GM12878 (cell line): ENCODE results near the gene PIP4K2B. TPM values are rescaled to one million over a fixed set of nuclear protein-coding genes. Genes with fewer than 3 reads are reported as not detected.

Source experiments
- ATAC-seq: fragments of 200-7000 bp; cut with Tn5 transposase; 3 replicates; pipeline ENCODE4 v1.9.1; 2020; ENCODE audit warnings: mild to moderate bottlenecking, moderate library complexity
- BruUV-seq: library from RNA; stranded (reverse); fragments of 400-500 nt; replicated peaks from 2 replicates; lab custom pipeline; 2021; lab: Mats Ljungman, UMichigan
- CTCF ChIA-PET: fragments of 300-600 bp; sonication (Branson Sonifier 250); formaldehyde crosslinking; extraction: SDS; loops from one replicate; lab custom pipeline; 2021; ENCODE audit warnings: inconsistent platforms; lab: Yijun Ruan, JAX
- POLR2A ChIA-PET: fragments of 350-600 bp; formaldehyde crosslinking; extraction: SDS; loops from one replicate; lab custom pipeline; 2021; ENCODE audit warnings: inconsistent platforms; lab: Charles Lee
- RAD21 ChIA-PET: fragments of 300-600 bp; sonication (Branson Sonifier 250); formaldehyde crosslinking; loops from one replicate; lab custom pipeline; 2023; ENCODE audit warnings: antibody characterized with exemption; ENCODE audit not compliant: unreplicated experiment; lab: Charles Lee
- SMC1A ChIA-PET: fragments of 300-600 bp; sonication (Branson Sonifier 250); formaldehyde crosslinking; loops from one replicate; lab custom pipeline; 2023; ENCODE audit not compliant: unreplicated experiment, uncharacterized antibody; lab: Charles Lee
- DNase-seq: peaks from one replicate; pipeline ENCODE4 v3.0.0-alpha.2; 2011; ENCODE audit warnings: low read depth, low spot score
- FAIRE-seq: peaks from 3 replicates; lab custom pipeline; 2011; peaks lifted over from hg19 to GRCh38; lab: Jason Lieb, UNC
- H2AFZ ChIP-seq: 2 replicates; pipeline ENCODE4 v1.6.0; 2011; ENCODE audit warnings: low read depth, low read length, control low read depth; ENCODE audit not compliant: control insufficient read depth
- H3K27ac ChIP-seq: 2 replicates; pipeline ENCODE4 v1.5.1; 2011; ENCODE audit warnings: control low read depth; ENCODE audit not compliant: control insufficient read depth, insufficient read depth
- H3K27me3 ChIP-seq, 2 experiments: replicated peaks in 1 of 2; 2 replicates each; pipeline versions ENCODE4 v1.6.0 to v1.6.1; 2011; ENCODE audit warnings: low read length in 1 of 2; ENCODE audit not compliant: control insufficient read depth in 2 of 2, insufficient read depth in 2 of 2
- H3K36me3 ChIP-seq, 2 experiments: 2 replicates each; pipeline ENCODE4 v1.5.1; 2011; ENCODE audit warnings: low read length in 1 of 2; ENCODE audit not compliant: control insufficient read depth in 2 of 2, insufficient read depth in 2 of 2
- H3K4me1 ChIP-seq: 2 replicates; pipeline ENCODE4 v1.6.1; 2011; ENCODE audit warnings: mild to moderate bottlenecking, low read length, moderate library complexity, mixed read lengths; ENCODE audit not compliant: control insufficient read depth, insufficient read depth
- H3K4me2 ChIP-seq: 2 replicates; pipeline ENCODE4 v1.6.0; 2011; ENCODE audit warnings: control low read depth; ENCODE audit not compliant: control insufficient read depth, insufficient read depth
- H3K4me3 ChIP-seq: fragments of 200-600 bp; sonication (generic); 2 replicates; pipeline ENCODE4 v1.5.1; 2016
- H3K79me2 ChIP-seq: 2 replicates; pipeline ENCODE4 v1.6.0; 2011; ENCODE audit warnings: low read length; ENCODE audit not compliant: control insufficient read depth, insufficient read depth
- H3K9ac ChIP-seq: 2 replicates; pipeline ENCODE4 v1.8.0; 2011; ENCODE audit warnings: low read length, control low read depth, mixed read lengths; ENCODE audit not compliant: control insufficient read depth, insufficient read depth
- H3K9me3 ChIP-seq: replicated peaks from 3 replicates; pipeline ENCODE4 v1.5.1; 2011; ENCODE audit warnings: mild to moderate bottlenecking, low read length; ENCODE audit not compliant: control insufficient read depth, insufficient read depth
- H4K20me1 ChIP-seq: 2 replicates; pipeline ENCODE4 v1.6.0; 2011; ENCODE audit not compliant: control insufficient read depth, insufficient read depth
- CEBPB ChIP-seq, 2 experiments: fragments of 150-350 bp in 1 of 2; IDR thresholded peaks; 2 replicates each; pipeline ENCODE4 v1.6.1; 2012 to 2014; ENCODE audit warnings: low read depth in 2 of 2, low read length in 2 of 2, borderline replicate concordance in 1 of 2, inconsistent platforms in 1 of 2
- EZH2 ChIP-seq: IDR thresholded peaks from 2 replicates; pipeline ENCODE4 v1.6.1; 2012; ENCODE audit warnings: low read depth, mild to moderate bottlenecking, control low read depth, inconsistent platforms, low read length, borderline replicate concordance; ENCODE audit not compliant: control insufficient read depth
- NR2C1 ChIP-seq: fragments of 450-650 bp; IDR thresholded peaks from 2 replicates; pipeline ENCODE4 v1.6.1; 2017; ENCODE audit warnings: antibody characterized with exemption, mild to moderate bottlenecking, moderate library complexity
- PBX3 ChIP-seq: IDR thresholded peaks from 2 replicates; pipeline ENCODE4 v1.6.1; 2011; ENCODE audit warnings: mild to moderate bottlenecking, low read depth, low read length, moderate library complexity; ENCODE audit not compliant: insufficient replicate concordance
- ZBED1 ChIP-seq: IDR thresholded peaks from 2 replicates; pipeline ENCODE4 v1.6.1; 2016; ENCODE audit warnings: borderline replicate concordance
- ZBTB40 ChIP-seq: fragments of 450-650 bp; IDR thresholded peaks from 2 replicates; pipeline ENCODE4 v1.6.1; 2016; ENCODE audit warnings: mild to moderate bottlenecking, moderate library complexity, borderline replicate concordance
- ZNF384 ChIP-seq: IDR thresholded peaks from 2 replicates; pipeline ENCODE4 v1.6.1; 2012; ENCODE audit warnings: low read depth, mild to moderate bottlenecking, low read length, improper control_type of control experiment, borderline replicate concordance
- ZNF622 ChIP-seq: fragments of 450-650 bp; IDR thresholded peaks from 2 replicates; pipeline ENCODE4 v1.6.1; 2017; ENCODE audit warnings: mild to moderate bottlenecking, inconsistent platforms
- WGBS: methylation state at CpG from one replicate; pipeline ENCODE4 v1.1.6; 2016; ENCODE audit warnings: low lambda C conversion rate; ENCODE audit not compliant: insufficient replicate concordance, insufficient coverage; ENCODE audit errors: missing lambda C conversion rate; 5-methylcytosine and 5-hydroxymethylcytosine counted together
- in situ Hi-C: fragments of 300-500 bp; cut with MboI; formaldehyde crosslinking; loops from 9 replicates; pipeline ENCODE4 v1.14.3; 2018; ENCODE audit warnings: mixed read lengths
- intact Hi-C: fragments of 100-400 bp; cut with micrococcal nuclease; formaldehyde crosslinking; loops from one replicate; pipeline ENCODE4 v1.14.2; 2022; ENCODE audit not compliant: unreplicated experiment
- polyA plus RNA-seq, 11 experiments: library from polyadenylated mRNA; depleted of rRNA in 4 of 11; unstranded in 6 of 11; stranded (reverse) in 5 of 11; fragments of >200 nt; fragmentation: Nextera tagmentation in 4 of 11; fragmentation: Illumina TruSeq in 1 of 11; extraction: Ambion mirVana in 4 of 11; extraction: Trizol in 1 of 11; gene quantifications; 1 replicate in 1 of 11; 2 replicates in 10 of 11; pipeline versions ENCODE4 v1.2.1 to v1.2.3, GENCODE V29; 2011 to 2016; ENCODE audit warnings: inconsistent platforms in 2 of 11, missing spikeins in 2 of 11, low read depth in 1 of 11
- total RNA-seq, 4 experiments: library from RNA; depleted of rRNA in 3 of 4; stranded (reverse); fragments of >200 nt in 3 of 4; fragmentation: Illumina TruSeq in 1 of 4; extraction: Trizol in 1 of 4; gene quantifications; 2 replicates each; pipeline versions ENCODE4 v1.2.1 to v1.2.3, GENCODE V29; 2013 to 2021

Gene PIP4K2B
- total and polyA plus RNA-seq, 10 of the 15 experiments (the other 5 are each of a cell fraction or from before 2014, with no cell fraction given): 3.8 to 30.3 (median 18.2) TPM

- FAIRE-seq: no peak
- ChIA-PET POLR2A (interaction anchor here (0.5 to 2.1 kb wide), 5 partner anchors 25 to 665 kb away, joined by 3 to 19 read pairs (median 4); partner anchors contain the start of gene EPOP), SMC1A (interaction anchor here (1.1 to 2.3 kb wide), 4 partner anchors 52 to 174 kb away, joined by 3 to 27 read pairs (median 4); no protein-coding TSS in a partner anchor), CTCF (interaction anchor here (0.6 to 3.3 kb wide), 15 partner anchors 12 to 174 kb away, joined by 3 to 56 read pairs (median 4); partner anchors contain the start of genes EPOP, PCGF2 and PIP4K2B), RAD21 (interaction anchor here (0.8 to 3.6 kb wide), 4 partner anchors 20 to 174 kb away, joined by 3 to 32 read pairs (median 12); partner anchors contain the start of genes EPOP, MLLT6 and PSMB3)
- WGBS: 91% methylated on average over 8 of the region's 8 CpGs
- no peak for ATAC-seq
- Histone ChIP-seq H3K27ac (no peak overlapping the region), H3K4me2 (peak overlapping the region; percentile 95), H3K9me3 (no peaks in the 10 kb centered on the region; the same call in 2 of the 3 replicates), H4K20me1 (no peaks in the 10 kb centered on the region), H3K4me3 (peak overlapping the region; percentile 90), H2AFZ (no peak overlapping the region), H3K79me2 (peaks cover 13% of the 10 kb centered on the region), H3K36me3 (peaks cover 0 to 12% of the 10 kb centered on the region in 2 experiments; a peak in 3 of 4 replicates)
- in situ Hi-C loops (loop anchor here (5.0 kb wide), 1 partner anchor 54 kb away; no protein-coding TSS in a partner anchor), intact Hi-C loops (loop anchor here (2.0 kb wide), 1 partner anchor 29 kb away; no protein-coding TSS in a partner anchor)
- DNase-seq: no peak
- BruUV-seq: no TSS peak
- TF ChIP-seq NR2C1: no peak
- no peak for TF ChIP-seq CEBPB (IDR thresholded peaks at IDR 0.05; ENCODE audit: borderline replicate concordance in 1 of 2, low read depth in 2 of 2, low read length in 2 of 2)
- no peak for TF ChIP-seq ZBTB40
- no peak for TF ChIP-seq PBX3
- TF ChIP-seq ZBED1: no peak
- TF ChIP-seq EZH2: no peak
- no peak for TF ChIP-seq ZNF384
- no peak for TF ChIP-seq ZNF622
- TF ChIP-seq, all 136 proteins: peak for 0
- H3K4me1 ChIP-seq: peaks cover 37% of the 10 kb centered on the region
- H3K27me3 ChIP-seq: no peaks in the 10 kb centered on the region
- H3K9ac ChIP-seq: peak overlapping the region; percentile 73; the same call in 1 of the 2 replicates
Measured at GRCh38 chr17:38731526-38732294, 67.6 kb downstream of the PIP4K2B start.
